ENCODE data around the gene PGBD1. TPM values are rescaled to one million over a fixed set of nuclear protein-coding genes. Genes with fewer than 3 reads are reported as not detected.
A peak's percentile ranks its signal among the peaks of the same experiment; 100 is the strongest.

Gene PGBD1
- total RNA-seq, 1 experiment from 2014 or later = 9.0 TPM

DNA sequence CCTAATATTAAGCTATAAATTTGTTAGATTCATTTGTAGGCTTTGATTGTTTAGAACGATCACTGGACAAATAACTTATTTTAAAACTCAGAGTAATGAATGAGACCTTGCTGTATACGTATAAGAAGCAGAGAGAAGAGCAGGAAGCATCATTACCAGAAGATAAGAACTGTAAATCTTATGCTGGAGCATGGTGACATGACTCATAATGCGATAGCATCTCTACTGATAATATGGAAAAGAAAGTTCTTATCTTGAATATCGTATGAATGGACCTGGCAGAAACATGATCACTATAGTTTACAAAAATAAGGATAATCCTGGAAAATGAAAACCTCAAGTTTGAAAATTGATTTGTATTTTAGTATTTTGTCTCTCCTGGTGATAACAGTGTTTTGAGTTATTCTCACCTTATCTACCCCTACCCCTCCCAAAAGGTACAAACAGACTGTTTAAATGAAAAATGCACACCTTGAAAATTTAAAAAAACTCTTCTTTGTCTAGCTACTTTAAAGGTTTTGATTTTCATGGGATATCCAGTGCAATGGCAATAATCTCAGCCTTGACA lies 16.5 kb upstream of the PGBD1 start:
- ChIA-PET CTCF (no interaction called here), POLR2A (ENCODE audit: unreplicated experiment) (no interaction called here)
- no peaks in the 10 kb centered on the region for H3K27me3 ChIP-seq (ENCODE audit: low read length)
- H3K4me1 ChIP-seq (ENCODE audit: insufficient read depth, low read length) = peaks cover 24% of the 10 kb centered on the region
- no peaks in the 10 kb centered on the region for H4K20me1 ChIP-seq (ENCODE audit: low read length)
- no peaks in the 10 kb centered on the region for H3K9me2 ChIP-seq (replicated peaks; ENCODE audit: low read length)
- H3K4me3 ChIP-seq (ENCODE audit: low read length) = no peak overlapping the region
- TF ChIP-seq EZH2 (IDR thresholded peaks at IDR 0.05; ENCODE audit: low read length, unreplicated experiment) (no peak), EZH2phosphoT487 (IDR thresholded peaks at IDR 0.05; ENCODE audit: borderline replicate concordance, low read length) (no peak)
- TF ChIP-seq, protein P1, sequence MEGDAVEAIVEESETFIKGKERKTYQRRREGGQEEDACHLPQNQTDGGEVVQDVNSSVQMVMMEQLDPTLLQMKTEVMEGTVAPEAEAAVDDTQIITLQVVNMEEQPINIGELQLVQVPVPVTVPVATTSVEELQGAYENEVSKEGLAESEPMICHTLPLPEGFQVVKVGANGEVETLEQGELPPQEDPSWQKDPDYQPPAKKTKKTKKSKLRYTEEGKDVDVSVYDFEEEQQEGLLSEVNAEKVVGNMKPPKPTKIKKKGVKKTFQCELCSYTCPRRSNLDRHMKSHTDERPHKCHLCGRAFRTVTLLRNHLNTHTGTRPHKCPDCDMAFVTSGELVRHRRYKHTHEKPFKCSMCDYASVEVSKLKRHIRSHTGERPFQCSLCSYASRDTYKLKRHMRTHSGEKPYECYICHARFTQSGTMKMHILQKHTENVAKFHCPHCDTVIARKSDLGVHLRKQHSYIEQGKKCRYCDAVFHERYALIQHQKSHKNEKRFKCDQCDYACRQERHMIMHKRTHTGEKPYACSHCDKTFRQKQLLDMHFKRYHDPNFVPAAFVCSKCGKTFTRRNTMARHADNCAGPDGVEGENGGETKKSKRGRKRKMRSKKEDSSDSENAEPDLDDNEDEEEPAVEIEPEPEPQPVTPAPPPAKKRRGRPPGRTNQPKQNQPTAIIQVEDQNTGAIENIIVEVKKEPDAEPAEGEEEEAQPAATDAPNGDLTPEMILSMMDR (conservative IDR thresholded peaks at IDR 0.05; ENCODE audit: low read depth, low read length) = no peak
- no TSS peak for BruUV-seq (replicated peaks)
- peaks cover 5% of the 10 kb centered on the region for H3F3A ChIP-seq (ENCODE audit: low read length, unreplicated experiment)
- ATAC-seq (no peak), DNase-seq (no peak)
- H3K9me3 ChIP-seq (ENCODE audit: low read length) = no peaks in the 10 kb centered on the region
- no peaks in the 10 kb centered on the region for H3K36me3 ChIP-seq (ENCODE audit: low read depth, low read length)
- H3K9ac ChIP-seq (ENCODE audit: low read length) = no peak overlapping the region
- intact Hi-C loops (cut with micrococcal nuclease) = loop anchor here (5.0 kb wide), 2 partner anchors 72 to 133 kb away; partner anchors contain the start of gene ZSCAN31
- H3K4me2 ChIP-seq (ENCODE audit: low read length) = no peak overlapping the region
- H2AFZ ChIP-seq (ENCODE audit: low read length) = no peak overlapping the region
- H3K79me2 ChIP-seq (ENCODE audit: low read length) = peaks cover 17% of the 10 kb centered on the region
- no peak overlapping the region for H3K27ac ChIP-seq (ENCODE audit: low read length)

DNA sequence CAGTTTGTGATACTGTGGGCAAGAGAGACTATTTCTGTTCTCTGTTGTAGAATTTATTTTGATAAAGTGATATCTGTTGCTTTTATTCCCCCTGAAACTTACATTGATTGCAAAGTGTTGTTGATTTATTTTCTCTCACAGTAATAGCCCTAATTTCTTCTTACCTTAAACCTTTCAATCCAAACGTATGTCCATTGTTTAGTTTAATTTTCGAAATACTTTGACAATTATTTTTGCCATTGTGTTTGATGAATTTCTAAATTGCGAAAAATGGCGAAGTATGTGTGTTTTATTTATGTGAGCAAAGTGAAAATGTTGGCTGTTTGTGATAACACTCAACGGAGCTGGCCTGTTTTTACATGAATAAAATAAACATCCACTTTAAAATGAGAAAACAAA lies 14.8 kb upstream of the PGBD1 start:
- Histone ChIP-seq H3K9me3 (ENCODE audit: low read length) (no peaks in the 10 kb centered on the region), H3K9me2 (replicated peaks; ENCODE audit: low read length) (no peaks in the 10 kb centered on the region), H3K36me3 (ENCODE audit: low read depth, low read length) (no peaks in the 10 kb centered on the region), H2AFZ (ENCODE audit: low read length) (peak overlapping the region; percentile 93), H3K9ac (ENCODE audit: low read length) (peak overlapping the region; percentile 78), H3F3A (ENCODE audit: low read length, unreplicated experiment) (peaks cover 5% of the 10 kb centered on the region), H3K4me2 (ENCODE audit: low read length) (peak overlapping the region; percentile 82), H3K27me3 (ENCODE audit: low read length) (no peaks in the 10 kb centered on the region), H3K4me1 (ENCODE audit: insufficient read depth, low read length) (peaks cover 28% of the 10 kb centered on the region), H3K4me3 (ENCODE audit: low read length) (peak overlapping the region; percentile 86), H3K79me2 (ENCODE audit: low read length) (peaks cover 25% of the 10 kb centered on the region), H3K27ac (ENCODE audit: low read length) (peak overlapping the region; percentile 48), H4K20me1 (ENCODE audit: low read length) (no peaks in the 10 kb centered on the region)
- CTCF ChIA-PET = interaction anchor here (1.6 kb wide), 1 partner anchor 89 kb away, joined by 6 read pairs; no protein-coding TSS in a partner anchor
- TSS peak; percentile 86 for BruUV-seq (replicated peaks)
- intact Hi-C loops (cut with micrococcal nuclease) = loop anchor here (2.0 to 5.0 kb wide), 3 partner anchors 71 to 134 kb away; partner anchors contain the start of genes ZKSCAN3 and ZSCAN31
- ATAC-seq = no peak
- no peak for DNase-seq
- TF ChIP-seq EZH2phosphoT487 (IDR thresholded peaks at IDR 0.05; ENCODE audit: borderline replicate concordance, low read length) = no peak
- TF ChIP-seq, protein P1 (conservative IDR thresholded peaks at IDR 0.05; ENCODE audit: low read depth, low read length) = no peak
- no peak for TF ChIP-seq EZH2 (IDR thresholded peaks at IDR 0.05; ENCODE audit: low read length, unreplicated experiment)
- POLR2A ChIA-PET (ENCODE audit: unreplicated experiment) = interaction anchor here (0.6 to 1.0 kb wide), 4 partner anchors 14 to 106 kb away, joined by 3 to 6 read pairs (median 4); partner anchors contain the start of gene PGBD1
